NCI-H2107 treated with DMSO at 0.1 percent for 48 hours (cell line): ENCODE results near the gene KIF9.
"Not testable (repeated sequence)": the region's sequence is repeated elsewhere in the genome, so short reads cannot be mapped to it uniquely, and the experiment has no call there.

Experiments used
- DNase-seq: peaks from one replicate; lab custom pipeline; 2025; ENCODE audit not compliant: unreplicated experiment; lab: John Stamatoyannopoulos, UW

Gene KIF9, protein sequence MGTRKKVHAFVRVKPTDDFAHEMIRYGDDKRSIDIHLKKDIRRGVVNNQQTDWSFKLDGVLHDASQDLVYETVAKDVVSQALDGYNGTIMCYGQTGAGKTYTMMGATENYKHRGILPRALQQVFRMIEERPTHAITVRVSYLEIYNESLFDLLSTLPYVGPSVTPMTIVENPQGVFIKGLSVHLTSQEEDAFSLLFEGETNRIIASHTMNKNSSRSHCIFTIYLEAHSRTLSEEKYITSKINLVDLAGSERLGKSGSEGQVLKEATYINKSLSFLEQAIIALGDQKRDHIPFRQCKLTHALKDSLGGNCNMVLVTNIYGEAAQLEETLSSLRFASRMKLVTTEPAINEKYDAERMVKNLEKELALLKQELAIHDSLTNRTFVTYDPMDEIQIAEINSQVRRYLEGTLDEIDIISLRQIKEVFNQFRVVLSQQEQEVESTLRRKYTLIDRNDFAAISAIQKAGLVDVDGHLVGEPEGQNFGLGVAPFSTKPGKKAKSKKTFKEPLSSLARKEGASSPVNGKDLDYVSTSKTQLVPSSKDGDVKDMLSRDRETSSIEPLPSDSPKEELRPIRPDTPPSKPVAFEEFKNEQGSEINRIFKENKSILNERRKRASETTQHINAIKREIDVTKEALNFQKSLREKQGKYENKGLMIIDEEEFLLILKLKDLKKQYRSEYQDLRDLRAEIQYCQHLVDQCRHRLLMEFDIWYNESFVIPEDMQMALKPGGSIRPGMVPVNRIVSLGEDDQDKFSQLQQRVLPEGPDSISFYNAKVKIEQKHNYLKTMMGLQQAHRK

DNA sequence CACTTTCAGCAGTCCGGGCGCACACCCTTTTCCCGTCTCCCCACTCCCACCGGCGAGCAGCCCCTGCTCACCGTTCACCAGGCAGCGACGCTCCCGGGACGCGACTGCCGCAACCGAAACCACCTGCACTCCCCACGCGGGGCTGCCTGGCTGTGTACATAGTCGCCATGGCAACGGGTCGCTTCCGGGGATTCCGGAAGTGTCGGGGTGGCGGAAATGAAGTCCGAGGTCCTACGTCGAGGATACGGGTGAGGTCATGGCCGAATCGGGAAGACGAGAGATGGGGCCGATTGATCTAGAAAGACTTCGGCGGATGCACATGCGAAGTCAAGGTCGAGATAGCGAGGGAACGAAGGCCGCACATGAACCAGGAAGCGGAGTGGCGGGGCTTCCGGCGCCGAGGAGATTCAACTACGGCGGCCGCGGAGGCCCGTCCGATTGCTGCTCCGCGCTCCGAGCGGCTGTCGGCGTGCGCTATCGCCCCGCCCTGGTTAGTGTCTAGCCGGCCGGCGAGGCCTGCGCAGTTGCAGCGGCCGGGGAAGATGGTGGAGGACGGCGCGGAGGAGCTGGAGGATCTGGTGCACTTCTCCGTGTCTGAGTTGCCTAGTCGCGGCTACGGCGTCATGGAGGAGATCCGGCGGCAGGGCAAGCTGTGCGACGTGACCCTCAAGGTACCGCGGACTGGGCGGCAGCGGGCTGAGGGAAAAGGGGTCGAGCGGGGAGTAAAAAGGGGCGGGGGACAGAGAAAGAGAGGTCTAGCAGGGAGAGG is at the start of gene KIF9, which contains the start of gene KLHL18:
KIF9 (minus strand) TSS at position 376 of the 769 bp plus-strand sequence. CDS start 5,425 bp downstream, outside the sequence.
KLHL18 (plus strand) TSS at position 521 of the 769 bp plus-strand sequence; CDS start at position 543, 22 bp downstream.
- DNase-seq, result peak; percentile 75

DNA sequence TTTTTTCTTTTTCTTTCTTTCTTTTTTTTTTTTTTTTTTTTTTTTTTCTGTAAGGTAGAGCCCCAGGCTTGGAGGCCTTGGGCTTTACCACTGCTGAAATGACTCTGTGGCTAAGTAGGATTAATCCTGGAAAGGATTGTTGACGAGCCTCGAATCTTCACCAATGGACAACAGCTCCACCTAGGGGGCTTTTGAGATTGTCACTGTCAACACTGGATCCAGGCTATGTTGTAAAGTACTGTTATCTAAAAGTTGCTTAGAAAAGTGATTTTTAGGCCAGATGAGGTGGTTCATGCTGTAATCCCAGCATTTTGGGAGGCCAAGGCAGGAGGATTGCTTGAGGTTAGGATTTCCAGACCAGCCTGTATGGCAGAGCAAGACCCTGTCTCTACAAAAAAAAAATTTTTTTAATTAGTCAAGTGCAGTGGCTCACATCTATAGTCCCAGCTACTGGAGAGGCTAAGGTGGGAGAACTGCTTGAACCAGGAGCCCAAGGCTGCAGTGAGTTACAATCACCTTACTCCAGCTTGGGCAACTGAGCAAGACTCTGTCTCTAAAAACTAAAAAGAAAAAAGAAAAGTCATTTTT is 41.8 kb upstream of the KIF9 start:
- peak; percentile 32 for DNase-seq

DNA sequence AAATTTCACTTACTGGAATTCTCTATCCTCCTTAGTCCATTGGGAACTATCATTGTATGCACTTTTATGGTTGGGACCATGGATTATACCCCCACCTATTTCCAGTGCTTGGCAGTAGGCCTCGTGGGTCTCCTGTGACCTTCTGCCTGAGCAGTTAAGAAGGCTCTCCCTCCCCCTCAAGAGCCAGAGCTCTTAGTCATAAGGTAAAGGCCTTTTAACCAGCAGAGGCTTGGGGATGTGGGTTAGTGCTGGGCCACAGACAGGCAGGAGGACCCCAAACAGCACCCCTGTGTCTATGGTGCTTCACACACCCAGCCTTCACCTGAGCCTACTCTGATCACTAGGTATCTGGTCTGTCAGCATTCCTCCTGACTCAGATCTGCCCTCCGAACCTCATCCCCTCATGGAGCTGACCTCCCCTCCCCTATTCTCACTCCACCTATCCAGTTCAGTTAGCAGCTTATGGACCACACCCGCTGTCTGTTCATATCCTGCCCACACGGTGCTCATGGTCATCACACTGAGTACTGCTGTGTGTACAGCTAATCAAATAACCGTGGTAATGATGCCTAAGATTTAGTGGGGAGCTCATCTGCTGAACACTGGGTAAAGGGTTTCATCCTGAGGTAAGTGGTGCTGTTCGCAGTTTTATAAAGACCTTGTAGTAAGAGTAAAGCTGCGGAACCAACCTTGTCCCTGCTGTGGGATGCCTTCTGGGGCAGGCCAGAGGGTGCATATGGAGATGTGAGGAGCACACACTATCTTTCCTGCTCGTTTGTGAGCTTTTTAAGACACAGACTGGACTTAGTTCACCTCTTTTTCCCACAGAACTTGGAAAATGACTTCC is 41.1 kb upstream of the KIF9 start:
- DNase-seq, result no peak

DNA sequence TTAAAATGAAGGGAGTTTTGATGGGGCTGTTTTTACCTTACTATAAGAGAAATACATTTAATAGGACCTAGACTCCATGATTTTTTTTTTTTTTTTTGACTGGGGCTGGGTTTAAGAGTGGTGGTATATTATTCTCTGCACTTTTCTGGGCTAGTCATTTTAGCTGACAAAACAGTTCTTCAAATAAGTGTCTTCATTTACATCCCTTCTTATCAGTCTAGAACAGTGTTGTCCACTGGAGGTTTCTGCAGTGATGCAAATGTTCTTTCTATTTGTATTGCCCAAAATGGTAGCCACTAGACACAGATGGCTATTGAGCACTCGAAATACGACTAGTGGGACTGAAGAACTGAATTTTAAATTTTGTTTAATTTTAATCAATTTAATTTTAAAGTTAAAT is 37.4 kb upstream of the KIF9 start:
- DNase-seq, result no peak

DNA sequence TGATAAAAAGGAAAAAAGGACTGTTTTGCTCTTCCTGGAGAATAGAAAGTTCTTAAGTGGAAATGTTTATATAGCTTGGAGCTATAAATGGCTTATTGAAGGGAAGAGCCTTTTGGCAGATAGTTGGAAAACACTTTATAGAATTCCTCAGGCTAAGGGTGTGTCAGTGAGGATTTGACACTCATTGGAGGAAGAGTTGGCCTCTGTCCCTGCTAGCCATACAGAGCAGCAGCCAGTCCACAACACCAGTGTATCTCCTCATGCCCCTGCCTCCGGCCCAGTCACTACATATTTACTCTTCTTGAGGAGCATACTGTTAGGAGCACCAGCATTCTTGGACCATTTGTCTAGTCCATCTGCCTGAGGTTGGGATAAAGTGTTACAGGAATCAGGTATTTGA is 36.3 kb upstream of the KIF9 start:
- no peak for DNase-seq

DNA sequence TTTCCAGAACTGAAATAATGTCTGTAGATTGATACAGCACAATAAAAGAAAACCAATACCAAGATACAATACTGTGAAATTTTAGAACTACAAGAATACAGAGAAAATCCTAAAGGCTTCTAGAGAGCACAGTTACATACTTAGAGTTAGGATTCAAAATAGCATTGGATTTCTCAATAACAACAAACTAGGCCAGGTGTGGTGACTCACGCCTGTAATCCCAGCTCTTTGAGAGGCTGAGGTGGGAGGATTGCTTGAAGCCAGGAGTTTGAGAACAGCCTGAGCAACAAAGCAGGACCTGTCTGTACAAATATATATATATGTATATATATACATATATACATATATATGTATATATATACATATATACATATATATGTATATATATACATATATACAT is 33.6 kb upstream of the KIF9 start:
- not testable (repeated sequence) for DNase-seq

DNA sequence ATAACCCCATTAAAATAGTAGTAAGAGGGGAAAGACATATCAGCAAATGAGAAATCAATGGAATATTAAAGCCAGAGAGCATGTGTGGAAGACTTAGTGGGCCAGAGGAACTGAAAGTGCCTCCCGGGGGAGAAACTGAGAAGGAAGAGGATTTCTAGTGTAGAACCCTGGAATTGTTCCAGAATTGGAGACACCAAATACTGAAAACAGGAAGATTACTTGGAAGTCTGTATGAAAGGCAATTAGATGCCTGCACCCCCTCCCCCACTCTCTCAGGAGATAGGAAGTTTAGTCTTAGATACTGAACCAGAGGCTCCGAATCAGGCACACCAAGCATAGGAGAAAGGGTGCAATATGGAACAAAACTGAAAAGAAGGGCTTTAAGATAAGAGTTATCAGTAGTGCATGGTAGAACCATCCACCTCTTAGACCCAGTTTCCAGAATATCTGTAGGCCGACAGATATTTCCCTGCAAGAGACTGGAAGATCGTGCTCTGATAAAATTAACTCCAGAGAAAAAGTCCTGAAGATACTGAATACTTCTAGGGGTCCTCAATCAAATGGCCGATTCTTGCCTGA is 32.6 kb upstream of the KIF9 start:
- no peak for DNase-seq

DNA sequence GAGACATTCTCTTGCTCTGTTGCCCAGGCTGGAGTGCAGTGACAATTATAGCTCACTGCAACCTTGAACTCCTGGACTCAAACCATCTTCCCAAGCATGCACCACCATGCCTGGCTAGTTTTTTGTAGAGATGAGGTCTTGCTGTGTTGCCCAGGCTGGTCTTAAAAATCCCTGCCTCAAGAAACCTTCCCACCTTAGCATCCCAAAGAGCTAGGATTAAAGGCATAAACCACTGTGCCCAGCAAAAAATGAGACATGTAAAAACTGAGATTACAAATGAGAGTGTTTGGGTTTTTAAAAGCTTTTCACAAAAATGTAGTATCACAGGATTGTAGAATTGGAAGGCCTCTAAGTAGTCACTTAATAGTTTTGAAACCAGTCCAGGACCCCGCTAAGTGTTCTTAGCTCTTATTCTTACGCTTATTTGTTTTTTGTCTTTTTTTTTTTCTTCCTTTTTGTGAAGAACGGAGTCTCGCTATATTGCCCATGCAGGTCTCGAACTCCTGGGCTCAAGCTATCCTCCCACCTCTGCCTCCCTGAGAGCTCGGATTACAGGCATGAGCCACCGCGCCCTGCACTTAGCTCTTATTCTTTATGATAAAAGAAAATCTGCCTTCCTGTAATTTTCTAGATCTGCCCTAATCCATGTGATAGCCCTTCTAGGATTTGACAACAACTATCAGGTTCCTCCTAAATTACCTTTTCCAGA is 31.6 kb upstream of the KIF9 start:
- DNase-seq, result no peak

DNA sequence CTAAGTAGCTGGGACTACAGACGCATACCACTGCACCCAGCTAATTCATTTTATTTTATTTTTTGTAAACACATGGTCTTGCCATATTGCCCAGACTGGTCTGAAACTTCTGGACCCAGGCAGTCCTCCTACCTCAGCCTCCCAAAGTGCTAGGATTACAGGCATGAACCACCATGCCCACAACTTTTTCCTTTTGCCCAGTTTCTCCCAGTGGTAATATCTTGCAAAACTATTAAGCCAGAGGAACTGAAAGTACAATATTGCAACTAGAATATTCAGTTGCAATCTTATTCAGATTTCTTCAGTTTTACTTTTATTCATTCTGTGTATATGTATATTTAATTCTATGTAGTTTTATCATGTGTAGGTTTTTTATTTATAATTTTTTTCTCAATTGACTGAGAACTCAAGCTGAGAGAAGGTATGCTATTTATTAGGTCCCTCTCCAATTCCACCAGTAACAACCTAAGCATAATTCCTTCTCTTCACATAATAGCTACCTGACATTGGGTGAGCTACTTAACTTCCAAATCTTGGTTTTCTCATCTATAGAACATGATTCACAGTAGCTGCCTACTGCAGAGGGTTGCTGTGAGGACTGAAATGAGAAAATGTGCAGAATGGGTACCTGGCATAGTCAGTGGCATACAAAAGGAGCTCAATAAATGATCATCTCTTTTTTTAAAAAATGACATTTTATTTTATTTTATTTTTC is 30.9 kb upstream of the KIF9 start:
- DNase-seq, result no peak

DNA sequence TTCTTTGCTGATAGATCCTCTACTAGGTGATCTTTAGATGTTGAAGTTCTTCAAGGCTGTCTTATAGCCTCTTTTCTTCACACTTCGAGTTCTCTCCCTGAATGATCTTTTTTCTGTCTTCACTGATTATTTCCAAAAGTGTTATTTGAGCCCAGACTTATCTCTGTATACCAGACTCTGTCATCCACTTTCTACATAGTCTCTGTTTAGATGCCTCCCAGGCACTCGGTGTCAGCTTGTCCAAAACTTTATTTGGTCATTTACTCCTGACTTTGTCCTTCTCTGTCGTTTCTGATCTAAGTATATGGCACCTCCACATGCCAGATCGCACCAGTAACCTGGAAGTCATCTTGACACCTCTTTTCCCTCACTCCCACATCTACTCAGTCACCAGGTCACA is 27.8 kb upstream of the KIF9 start:
- DNase-seq, result no peak

DNA sequence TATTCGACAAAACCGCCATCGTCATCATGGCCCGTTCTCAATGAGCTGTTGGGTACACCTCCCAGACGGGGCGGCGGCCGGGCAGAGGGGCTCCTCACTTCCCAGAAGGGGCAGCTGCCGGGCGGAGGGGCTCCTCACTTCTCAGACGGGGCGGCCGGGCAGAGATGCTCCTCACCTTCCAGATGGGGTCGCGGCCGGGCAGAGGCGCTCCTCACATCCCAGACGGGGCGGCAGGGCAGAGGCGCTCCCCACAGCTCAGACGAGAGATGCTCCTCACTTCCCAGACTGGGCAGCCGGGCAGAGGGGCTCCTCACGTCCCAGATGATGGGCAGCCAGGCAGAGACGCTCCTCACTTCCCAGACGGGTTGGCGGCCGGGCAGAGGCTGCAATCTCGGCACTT is 26.6 kb upstream of the KIF9 start:
- not testable (repeated sequence) for DNase-seq

DNA sequence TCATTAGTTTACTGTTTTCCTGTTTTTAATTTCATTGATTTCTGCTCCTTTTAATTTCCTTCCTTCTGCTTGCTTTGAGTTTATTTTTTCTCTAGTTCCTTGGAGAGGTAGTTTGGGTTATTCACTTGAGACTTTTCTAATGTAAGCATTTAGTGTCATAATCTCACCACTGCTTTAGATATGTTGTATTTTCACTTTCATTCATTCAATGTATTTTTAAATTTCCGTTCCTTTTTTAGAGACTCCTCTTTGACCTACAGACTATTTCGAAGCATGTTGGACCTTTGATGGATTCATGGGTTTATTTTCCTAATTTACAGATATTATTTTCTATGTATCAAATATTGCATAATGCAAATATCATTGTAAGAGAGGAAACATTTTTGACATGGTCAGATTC is 23.4 kb upstream of the KIF9 start:
- DNase-seq, result no peak

DNA sequence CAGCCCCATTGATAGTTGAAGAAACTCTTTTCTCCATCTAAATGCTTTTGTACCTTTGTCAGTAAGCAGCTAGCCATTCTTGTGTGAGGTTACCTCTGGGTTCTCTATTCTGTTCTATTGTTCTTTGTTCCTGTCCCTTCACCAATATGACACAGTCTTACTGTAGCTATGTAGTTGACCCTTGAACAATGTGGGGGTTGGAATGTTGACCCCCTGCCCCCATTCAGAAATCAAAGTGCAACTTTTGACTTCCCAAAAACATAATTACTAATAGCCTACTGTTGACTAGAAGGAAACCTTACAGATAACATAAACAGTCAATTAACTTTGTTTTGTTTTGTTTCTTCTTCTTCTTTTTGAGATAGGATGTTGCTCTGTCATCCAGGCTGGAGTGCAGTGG is 18.9 kb upstream of the KIF9 start:
- no peak for DNase-seq

DNA sequence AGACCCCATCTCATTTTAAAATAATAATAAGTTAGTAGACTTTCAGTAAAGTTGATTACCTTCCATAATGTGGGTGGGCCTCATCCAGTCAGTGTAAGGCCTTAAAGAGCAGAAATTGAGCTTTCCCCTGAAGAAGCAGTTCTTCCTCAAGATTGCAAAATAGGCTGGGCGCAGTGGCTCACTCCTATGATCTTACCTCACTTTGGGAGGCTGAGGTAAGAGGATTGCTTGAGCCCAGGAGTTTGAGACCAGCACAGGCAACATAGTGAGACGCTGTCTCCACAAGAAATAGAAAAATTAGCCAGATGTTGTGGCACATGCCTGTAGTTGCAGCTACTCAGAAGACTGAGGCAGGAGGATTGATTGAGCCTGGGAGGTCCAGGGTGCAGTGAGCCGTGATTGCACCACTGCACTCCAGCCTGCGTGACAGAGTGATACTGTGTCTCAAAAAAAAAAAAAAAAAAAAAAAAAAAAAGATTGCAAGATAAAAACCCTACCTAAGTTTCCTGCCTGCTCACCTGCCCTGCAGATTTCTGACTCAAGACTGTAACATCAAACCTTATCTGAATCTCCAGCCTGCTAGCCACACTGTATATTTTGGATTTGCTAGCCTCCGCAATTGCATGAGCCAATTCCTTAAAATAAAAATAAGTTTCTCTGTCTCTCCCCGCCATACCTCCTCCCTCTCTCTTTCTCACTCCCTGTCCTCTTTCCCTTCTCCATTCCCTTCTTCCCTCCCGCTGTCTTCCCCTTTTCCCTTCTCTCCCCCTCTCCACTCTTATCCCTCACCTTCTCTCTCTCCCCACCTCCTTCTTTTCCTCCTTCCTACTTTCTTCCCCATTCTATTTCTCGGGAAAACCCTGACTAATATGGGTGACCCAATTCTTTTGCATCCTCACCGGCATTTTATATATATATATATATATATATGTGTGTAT is 17.1 kb upstream of the KIF9 start:
- DNase-seq, result no peak

DNA sequence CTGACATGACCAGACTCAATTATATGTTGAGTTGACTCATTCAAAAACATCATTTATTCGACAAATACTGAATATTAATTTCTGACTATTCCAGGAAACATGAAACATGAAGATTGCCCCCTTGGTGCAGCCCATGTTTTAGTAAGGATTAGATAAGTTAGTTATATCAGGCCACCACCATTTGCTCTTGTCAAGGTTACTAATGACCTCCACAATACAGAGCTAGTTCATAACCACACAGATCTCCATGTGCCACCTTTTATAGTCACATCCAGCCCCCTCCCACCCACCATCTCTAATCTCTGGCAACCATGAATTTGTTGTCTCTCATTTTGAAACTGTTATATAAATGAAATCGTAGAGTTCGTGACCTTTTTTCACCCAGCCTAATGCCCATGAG is 15.8 kb upstream of the KIF9 start:
- no peak for DNase-seq

DNA sequence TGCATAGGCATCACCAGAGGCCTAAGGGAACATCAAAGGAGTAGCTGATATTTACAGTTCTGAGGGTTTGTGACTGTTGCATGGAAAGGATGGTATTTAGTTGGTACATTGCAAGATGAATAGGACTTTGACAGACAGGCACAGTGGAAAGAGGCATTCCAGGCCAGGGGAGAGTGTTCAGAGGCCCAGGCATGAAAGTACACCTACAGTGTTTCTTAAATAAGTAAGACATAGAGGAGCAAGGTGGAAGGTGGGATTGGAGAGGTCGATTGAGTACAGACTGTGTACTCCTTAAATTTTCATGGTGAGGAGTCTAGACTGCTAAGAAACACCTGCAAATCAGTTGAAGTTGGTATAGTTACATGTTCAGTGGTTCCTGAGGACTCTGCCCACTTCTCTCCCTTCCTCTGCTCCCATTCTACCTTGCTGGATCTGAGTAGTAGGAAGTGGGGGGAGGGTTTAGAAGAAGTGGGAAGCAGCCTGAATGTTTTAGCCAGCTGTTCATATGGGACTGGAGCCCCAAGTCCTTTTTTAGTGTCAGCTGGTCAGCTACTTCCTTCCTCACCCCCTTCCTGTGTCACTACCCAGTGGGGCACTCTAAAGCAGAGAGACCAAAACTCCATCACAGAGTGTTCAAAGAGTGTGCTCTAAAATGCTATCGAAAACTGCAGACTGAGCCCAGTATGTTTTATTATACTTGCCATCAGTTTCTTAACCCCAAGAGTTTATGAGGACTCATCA is 14.1 kb upstream of the KIF9 start:
- DNase-seq, result no peak

DNA sequence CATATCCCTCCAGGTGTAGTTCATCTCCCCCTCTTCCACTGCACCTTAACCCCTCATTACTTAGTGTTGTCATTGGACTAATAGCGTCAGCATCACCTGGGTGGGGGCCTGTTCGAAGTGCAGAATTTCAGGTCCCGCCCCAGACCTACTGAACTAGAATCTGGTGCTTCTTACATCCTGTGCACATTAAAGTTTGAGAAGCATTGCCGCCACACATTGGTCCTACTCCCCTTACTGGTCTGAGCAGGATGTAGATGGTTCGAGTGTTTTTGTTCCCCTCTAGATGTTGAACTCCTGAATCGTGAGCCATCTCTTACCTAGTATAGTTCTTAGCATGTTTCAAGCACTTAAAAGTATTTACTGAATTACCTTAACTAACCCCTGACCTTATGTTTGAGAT is 13.4 kb upstream of the KIF9 start:
- DNase-seq, result no peak
